Retinal pigment epithelial cell (primary cell): ENCODE data around the gene RHOT1.
"Not testable (repeated sequence)": the region's sequence is repeated elsewhere in the genome, so short reads cannot be mapped to it uniquely, and the experiment has no call there.

Experiments used
- DNase-seq: peaks from one replicate; pipeline ENCODE4 v3.0.0-alpha.2; 2010; ENCODE audit warnings: low read depth
- H3K4me3 ChIP-seq: 2 replicates; pipeline ENCODE4 v1.5.1; 2011; ENCODE audit warnings: mild to moderate bottlenecking, low read length, control low read depth, moderate library complexity
- TF ChIP-seq, protein P1 (sequence below): conservative IDR thresholded peaks from 2 replicates; pipeline ENCODE4 v1.5.1; 2011; ENCODE audit warnings: low read depth, low read length, control low read depth, inconsistent platforms

Gene RHOT1

DNA sequence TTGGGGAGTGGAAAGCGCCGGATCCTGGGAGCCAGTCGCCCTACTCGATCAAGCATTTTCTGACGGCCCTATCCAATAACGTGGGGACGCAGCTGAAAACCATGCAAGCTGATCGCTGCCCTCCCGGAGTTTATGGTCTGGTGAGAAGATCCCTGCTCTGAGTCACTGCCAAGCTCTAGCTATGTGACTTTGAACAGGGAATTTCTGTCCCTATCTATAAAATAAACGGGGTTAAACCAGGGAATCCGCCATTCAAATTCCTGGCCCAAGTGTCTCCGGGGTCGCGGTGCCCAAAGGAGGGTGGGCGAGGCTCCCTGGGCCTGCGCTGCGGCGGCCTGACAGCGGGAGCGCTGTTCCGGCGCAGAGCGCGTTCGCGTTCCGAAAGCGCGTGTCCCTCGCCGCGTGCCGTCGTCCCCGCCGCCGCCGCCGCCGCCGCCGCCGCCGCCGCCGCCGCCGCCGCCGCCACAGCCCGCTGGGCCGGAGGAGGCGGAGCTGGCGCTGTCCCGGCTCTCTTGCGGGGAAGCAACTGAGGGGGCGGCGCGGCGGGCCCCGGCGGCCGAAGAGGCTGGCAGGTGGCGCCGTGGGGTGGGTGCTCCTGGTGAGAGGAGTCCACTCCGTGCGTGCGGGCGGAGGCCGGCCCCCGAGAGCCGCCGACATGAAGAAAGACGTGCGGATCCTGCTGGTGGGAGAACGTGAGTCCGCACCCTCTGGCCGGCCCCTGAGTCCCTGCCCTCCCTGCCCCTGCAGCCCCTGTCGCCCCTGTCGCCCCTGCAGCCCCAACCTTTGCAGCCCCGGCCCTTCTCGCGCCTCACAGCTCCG lies at the start of gene RHOT1:
Gene RHOT1 (plus strand): TSS at position 465 of the 819 bp plus-strand sequence. CDS start 191 bp downstream, at position 656.
- H3K4me3 ChIP-seq: peak within 1 kb of the TSS; percentile 97
- TF ChIP-seq, protein P1, sequence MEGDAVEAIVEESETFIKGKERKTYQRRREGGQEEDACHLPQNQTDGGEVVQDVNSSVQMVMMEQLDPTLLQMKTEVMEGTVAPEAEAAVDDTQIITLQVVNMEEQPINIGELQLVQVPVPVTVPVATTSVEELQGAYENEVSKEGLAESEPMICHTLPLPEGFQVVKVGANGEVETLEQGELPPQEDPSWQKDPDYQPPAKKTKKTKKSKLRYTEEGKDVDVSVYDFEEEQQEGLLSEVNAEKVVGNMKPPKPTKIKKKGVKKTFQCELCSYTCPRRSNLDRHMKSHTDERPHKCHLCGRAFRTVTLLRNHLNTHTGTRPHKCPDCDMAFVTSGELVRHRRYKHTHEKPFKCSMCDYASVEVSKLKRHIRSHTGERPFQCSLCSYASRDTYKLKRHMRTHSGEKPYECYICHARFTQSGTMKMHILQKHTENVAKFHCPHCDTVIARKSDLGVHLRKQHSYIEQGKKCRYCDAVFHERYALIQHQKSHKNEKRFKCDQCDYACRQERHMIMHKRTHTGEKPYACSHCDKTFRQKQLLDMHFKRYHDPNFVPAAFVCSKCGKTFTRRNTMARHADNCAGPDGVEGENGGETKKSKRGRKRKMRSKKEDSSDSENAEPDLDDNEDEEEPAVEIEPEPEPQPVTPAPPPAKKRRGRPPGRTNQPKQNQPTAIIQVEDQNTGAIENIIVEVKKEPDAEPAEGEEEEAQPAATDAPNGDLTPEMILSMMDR: peak; percentile 58
- no peak for DNase-seq

DNA sequence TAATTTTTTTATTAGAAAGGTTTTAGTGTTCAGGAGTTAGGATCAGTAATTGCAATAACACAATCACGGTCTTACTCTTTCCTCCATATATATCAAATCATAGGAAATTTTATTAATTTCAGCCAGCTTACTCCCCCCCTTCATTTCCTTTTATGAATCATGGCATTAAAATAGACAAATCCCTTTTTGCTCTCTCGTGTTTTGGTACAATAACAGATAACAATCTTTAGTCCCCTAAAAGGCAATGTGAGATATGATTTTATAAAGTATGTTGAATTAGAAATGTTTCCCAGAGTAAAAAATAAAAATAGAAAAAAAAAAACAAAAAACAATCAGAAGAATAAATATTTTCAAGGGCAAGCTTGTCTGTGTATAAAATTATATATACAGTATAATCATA lies 42.6 kb upstream of the RHOT1 start:
- DNase-seq: no peak
- no peak overlapping the region for H3K4me3 ChIP-seq
- TF ChIP-seq, protein P1: no peak

DNA sequence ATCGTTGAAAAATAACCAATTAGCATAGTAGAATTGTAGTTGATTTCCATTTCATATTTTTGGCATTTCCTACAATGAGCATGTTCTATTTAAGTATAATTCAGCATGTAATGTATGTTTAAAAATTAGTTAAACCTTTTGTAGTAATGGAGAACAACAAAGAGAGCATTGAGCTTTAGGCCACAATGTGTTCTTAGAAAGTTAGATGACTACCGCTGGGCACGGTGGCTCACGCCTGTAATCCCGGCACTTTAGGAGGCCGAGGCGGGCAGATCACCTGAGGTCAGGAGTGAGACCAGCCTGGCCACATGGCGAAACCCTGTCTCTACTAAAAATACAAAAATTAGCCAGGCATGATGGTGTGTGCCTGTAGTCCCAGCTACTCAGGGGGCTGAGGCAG lies 42.0 kb upstream of the RHOT1 start:
- H3K4me3 ChIP-seq, DNase-seq: not testable (repeated sequence)

DNA sequence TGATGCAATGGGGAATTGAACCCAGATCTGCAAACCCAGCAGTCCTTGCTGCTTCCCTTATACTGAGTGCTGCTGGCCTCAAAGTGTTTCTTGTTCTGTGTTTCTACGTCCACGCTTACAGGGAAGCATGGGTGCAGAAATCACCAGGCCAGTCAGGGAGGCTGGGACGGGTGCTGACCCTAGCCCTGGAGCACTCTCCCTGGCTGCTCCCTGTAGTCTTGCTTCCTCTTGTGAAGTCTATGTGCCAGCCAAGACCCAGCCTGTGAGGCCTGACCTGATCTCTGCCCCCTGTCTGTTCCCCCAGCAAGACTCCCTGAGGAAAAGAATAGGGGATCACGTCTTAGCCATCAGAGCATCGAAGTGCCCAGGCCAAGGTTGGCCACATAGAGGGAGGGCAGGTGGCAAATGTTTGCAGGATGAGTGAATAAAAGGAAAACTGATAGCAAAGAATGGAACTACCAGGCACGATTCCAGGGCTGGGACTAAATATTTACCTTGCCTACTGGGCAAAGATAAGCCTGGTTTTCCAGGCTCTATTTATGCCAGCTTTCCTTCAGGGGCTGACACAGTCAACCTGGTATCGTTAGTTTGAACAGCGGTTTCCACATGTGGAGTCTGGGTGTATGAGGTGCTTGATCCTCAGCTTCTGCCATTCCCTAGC lies 41.2 kb upstream of the RHOT1 start:
- no peak overlapping the region for H3K4me3 ChIP-seq
- DNase-seq: no peak
- TF ChIP-seq, protein P1: no peak

DNA sequence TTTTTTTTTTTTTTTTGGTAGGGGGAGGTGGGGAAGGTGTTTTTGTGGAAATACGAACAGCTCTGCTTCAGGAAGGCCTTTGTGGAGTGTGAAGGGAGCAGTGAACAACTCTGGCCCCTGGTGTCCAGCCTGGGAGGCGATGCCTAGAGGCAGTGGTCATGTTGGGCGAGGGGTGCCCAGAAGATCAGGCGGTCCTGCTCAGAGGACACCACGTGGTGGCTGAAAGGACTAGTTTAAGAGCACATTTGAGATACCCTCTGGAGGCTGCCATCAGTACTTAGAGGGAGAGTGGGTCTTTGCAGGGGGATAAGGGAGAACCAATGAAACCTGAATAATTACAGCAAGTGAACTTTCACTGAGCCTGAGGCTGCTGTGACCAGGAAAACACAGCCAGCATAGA lies 40.1 kb upstream of the RHOT1 start:
- TF ChIP-seq, protein P1: no peak
- DNase-seq: no peak
- no peak overlapping the region for H3K4me3 ChIP-seq

DNA sequence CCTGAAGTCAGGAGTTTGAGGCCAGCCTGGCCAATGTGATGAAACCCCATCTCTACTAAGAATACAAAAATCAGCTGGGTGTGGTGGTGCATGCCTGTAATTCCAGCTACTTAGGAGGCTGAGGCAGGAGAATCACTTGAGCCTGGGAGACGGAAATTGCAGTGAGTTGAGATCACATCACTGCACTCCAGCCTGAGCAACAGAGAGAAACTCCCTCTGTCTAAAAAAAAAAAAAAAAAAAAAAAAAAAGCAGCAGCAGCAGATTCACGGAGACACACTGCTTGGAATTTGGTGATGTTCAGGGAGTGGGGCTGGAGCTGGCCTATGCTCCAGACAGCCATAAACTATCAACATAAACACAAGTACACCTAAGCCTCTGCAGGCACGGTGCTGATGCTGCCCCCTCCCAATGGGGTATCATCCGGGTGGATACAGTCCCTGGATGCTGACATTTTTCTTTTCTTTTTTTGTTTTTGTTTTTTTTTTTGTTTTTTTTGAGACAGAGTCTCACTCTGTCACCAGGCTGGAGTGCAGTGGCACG lies 39.6 kb upstream of the RHOT1 start:
- H3K4me3 ChIP-seq: no peak overlapping the region
- DNase-seq: no peak
- TF ChIP-seq, protein P1: no peak

DNA sequence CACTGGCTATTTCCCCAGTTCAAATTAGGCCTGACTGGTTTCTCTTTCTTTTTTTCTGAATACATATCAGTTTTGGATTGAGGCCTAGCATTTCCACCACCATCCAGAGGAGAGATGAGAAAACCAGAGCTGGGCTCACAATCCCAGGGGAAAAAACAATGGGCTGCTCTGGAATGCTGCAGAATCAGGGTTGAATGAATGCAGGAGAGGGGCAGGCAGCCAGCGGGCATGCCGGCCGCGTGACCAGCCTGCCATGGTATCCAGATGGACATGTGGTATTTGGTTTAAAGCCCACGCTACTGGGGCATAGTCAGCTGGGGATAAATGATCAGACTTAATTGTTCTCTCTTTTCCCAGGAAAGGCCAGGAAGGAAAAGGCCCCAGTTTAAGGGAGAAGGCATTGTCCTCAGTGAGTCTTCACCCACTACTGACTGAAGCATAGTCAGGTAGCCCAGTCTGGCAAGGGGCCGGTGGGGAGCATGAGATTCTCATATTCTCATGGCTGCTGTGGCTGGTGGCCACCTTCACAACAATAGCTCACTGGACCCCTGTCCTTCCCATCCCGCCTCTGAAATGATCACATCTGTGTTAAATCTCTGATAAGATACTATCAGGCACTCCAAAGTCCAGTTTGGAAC lies 38.7 kb upstream of the RHOT1 start:
- no peak overlapping the region for H3K4me3 ChIP-seq
- no peak for DNase-seq
- TF ChIP-seq, protein P1: no peak
